ENCODE measurements around the gene KRTAP9-6.

KRTAP9-6 gene

DNA sequence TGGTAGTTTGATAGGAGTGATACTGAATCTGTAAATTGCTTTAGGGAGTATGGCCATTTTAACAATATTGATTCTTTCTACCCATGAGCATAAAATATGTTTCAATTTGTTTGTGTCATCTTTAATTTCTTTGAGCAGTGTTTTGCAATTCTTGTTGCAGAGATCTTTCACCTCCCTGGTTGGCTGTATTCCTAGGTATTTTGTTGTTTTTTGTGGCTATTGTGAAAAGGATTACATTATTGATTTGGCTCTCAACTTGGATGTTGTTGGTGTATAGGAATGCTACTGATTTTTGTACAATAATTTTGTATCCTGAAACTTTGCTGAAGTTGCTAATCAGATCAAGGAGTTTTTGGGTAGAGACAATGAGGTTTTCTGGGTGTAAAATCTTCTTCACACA, 6.8 kb upstream of the KRTAP9-6 start:
- no peak for TF ChIP-seq EZH2phosphoT487 (IDR thresholded peaks at IDR 0.05; ENCODE audit: borderline replicate concordance)
- TF ChIP-seq, protein P1, sequence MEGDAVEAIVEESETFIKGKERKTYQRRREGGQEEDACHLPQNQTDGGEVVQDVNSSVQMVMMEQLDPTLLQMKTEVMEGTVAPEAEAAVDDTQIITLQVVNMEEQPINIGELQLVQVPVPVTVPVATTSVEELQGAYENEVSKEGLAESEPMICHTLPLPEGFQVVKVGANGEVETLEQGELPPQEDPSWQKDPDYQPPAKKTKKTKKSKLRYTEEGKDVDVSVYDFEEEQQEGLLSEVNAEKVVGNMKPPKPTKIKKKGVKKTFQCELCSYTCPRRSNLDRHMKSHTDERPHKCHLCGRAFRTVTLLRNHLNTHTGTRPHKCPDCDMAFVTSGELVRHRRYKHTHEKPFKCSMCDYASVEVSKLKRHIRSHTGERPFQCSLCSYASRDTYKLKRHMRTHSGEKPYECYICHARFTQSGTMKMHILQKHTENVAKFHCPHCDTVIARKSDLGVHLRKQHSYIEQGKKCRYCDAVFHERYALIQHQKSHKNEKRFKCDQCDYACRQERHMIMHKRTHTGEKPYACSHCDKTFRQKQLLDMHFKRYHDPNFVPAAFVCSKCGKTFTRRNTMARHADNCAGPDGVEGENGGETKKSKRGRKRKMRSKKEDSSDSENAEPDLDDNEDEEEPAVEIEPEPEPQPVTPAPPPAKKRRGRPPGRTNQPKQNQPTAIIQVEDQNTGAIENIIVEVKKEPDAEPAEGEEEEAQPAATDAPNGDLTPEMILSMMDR (conservative IDR thresholded peaks at IDR 0.05; ENCODE audit: low read length) = no peak

DNA sequence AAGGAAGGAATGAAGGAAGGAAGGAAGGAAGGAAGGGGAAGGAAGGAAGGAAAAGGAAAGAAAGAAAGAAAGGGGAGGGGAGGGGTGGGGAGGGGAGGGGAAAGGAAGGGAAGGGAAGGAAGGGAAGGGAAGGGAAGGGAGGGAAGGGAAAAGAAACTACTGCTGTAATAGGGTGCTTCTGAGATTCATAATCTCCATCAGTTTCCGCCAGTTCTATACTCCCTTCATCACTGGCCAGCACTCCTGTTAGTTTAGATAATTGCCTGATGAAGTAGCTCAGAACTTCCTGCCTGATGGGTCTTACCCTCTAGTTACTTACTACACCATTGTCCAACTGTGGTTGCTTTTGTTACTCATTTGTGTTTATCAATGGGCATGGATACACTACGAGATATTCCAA, 2.0 kb upstream of the KRTAP9-6 start:
- H3K9me2 ChIP-seq (replicated peaks; ENCODE audit: low read depth, low read length) = no peaks in the 10 kb centered on the region
- no peaks in the 10 kb centered on the region for H3K27me3 ChIP-seq (ENCODE audit: insufficient read depth, low read length, poor library complexity, severe bottlenecking)
- no peak overlapping the region for H2AFZ ChIP-seq (ENCODE audit: low read length)
- no peaks in the 10 kb centered on the region for H3K79me2 ChIP-seq (ENCODE audit: insufficient read depth, low read length)
- no peaks in the 10 kb centered on the region for H3K36me3 ChIP-seq (ENCODE audit: insufficient read depth, low read length)
- no peaks in the 10 kb centered on the region for H3F3A ChIP-seq (ENCODE audit: low read depth)
- H3K4me1 ChIP-seq (ENCODE audit: insufficient read depth, low read length, poor library complexity, severe bottlenecking) = no peaks in the 10 kb centered on the region
- H3K4me2 ChIP-seq (ENCODE audit: low read depth, low read length, poor library complexity, severe bottlenecking) = no peak overlapping the region
- H3K9me3 ChIP-seq (ENCODE audit: insufficient read depth, low read depth, low read length) = no peaks in the 10 kb centered on the region
- H3K4me3 ChIP-seq (ENCODE audit: low read length, poor library complexity, severe bottlenecking) = no peak overlapping the region
- H4K20me1 ChIP-seq (ENCODE audit: insufficient read depth, low read length, poor library complexity, severe bottlenecking) = no peaks in the 10 kb centered on the region
- no peak overlapping the region for H3K9ac ChIP-seq (ENCODE audit: low read depth, low read length, poor library complexity, severe bottlenecking)
- TF ChIP-seq EZH2phosphoT487 (IDR thresholded peaks at IDR 0.05; ENCODE audit: borderline replicate concordance) = no peak
- TF ChIP-seq, protein P1 (conservative IDR thresholded peaks at IDR 0.05; ENCODE audit: low read length) = no peak

More for the DNA sequence above, 6.8 kb upstream of the KRTAP9-6 start:
- Histone ChIP-seq H2AFZ (ENCODE audit: low read length) (no peak overlapping the region), H3K4me1 (ENCODE audit: insufficient read depth, low read length, poor library complexity, severe bottlenecking) (no peaks in the 10 kb centered on the region), H3K4me3 (ENCODE audit: low read length, poor library complexity, severe bottlenecking) (no peak overlapping the region), H3K4me2 (ENCODE audit: low read depth, low read length, poor library complexity, severe bottlenecking) (no peak overlapping the region), H3K9me3 (ENCODE audit: insufficient read depth, low read depth, low read length) (no peaks in the 10 kb centered on the region), H3K79me2 (ENCODE audit: insufficient read depth, low read length) (no peaks in the 10 kb centered on the region), H3K9ac (ENCODE audit: low read depth, low read length, poor library complexity, severe bottlenecking) (no peak overlapping the region), H4K20me1 (ENCODE audit: insufficient read depth, low read length, poor library complexity, severe bottlenecking) (no peaks in the 10 kb centered on the region), H3K9me2 (replicated peaks; ENCODE audit: low read depth, low read length) (no peaks in the 10 kb centered on the region), H3K27me3 (ENCODE audit: insufficient read depth, low read length, poor library complexity, severe bottlenecking) (no peaks in the 10 kb centered on the region), H3F3A (ENCODE audit: low read depth) (no peaks in the 10 kb centered on the region), H3K36me3 (ENCODE audit: insufficient read depth, low read length) (no peaks in the 10 kb centered on the region)

DNA sequence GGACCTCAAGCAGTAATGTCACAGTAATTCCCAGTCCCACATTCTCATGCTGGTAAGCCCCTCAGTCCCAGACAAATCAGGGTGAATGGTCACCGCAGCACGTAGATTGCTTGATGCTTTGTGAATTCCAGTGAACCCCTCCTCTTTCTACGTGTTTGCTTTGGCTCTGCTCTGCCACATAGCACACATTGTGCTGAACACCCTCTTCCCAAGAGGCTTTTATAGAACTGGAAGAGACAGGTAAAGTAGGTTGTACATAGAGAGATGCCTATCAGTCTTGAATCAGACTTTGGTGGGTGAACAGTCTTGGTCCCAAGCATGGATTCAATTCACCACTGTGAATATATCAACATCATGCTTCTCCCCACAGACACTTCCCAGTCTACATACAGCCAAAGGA, 579 bp upstream of the KRTAP9-6 start:
- Histone ChIP-seq H4K20me1 (ENCODE audit: insufficient read depth, low read length, poor library complexity, severe bottlenecking) (no peaks in the 10 kb centered on the region), H3K4me1 (ENCODE audit: insufficient read depth, low read length, poor library complexity, severe bottlenecking) (no peaks in the 10 kb centered on the region), H3F3A (ENCODE audit: low read depth) (no peaks in the 10 kb centered on the region), H3K79me2 (ENCODE audit: insufficient read depth, low read length) (no peaks in the 10 kb centered on the region), H3K4me3 (ENCODE audit: low read length, poor library complexity, severe bottlenecking) (no peak overlapping the region), H3K9me3 (ENCODE audit: insufficient read depth, low read depth, low read length) (no peaks in the 10 kb centered on the region), H3K4me2 (ENCODE audit: low read depth, low read length, poor library complexity, severe bottlenecking) (no peak overlapping the region), H2AFZ (ENCODE audit: low read length) (no peak overlapping the region), H3K27me3 (ENCODE audit: insufficient read depth, low read length, poor library complexity, severe bottlenecking) (no peaks in the 10 kb centered on the region), H3K9ac (ENCODE audit: low read depth, low read length, poor library complexity, severe bottlenecking) (no peak overlapping the region), H3K9me2 (replicated peaks; ENCODE audit: low read depth, low read length) (no peaks in the 10 kb centered on the region), H3K36me3 (ENCODE audit: insufficient read depth, low read length) (no peaks in the 10 kb centered on the region)
- TF ChIP-seq EZH2phosphoT487 (IDR thresholded peaks at IDR 0.05; ENCODE audit: borderline replicate concordance) = no peak
- TF ChIP-seq, protein P1 (conservative IDR thresholded peaks at IDR 0.05; ENCODE audit: low read length) = no peak

Data from Loucy (cell line).